Activated naive CD4-positive, alpha-beta T cell treated with Interleukin-2 at 50 U/mL for 16 hours (primary cell): ENCODE results near the gene TNN.

Experiments used
- DNase-seq: peaks from one replicate; pipeline ENCODE4 v3.0.0-alpha.2; 2020

TNN gene

DNA sequence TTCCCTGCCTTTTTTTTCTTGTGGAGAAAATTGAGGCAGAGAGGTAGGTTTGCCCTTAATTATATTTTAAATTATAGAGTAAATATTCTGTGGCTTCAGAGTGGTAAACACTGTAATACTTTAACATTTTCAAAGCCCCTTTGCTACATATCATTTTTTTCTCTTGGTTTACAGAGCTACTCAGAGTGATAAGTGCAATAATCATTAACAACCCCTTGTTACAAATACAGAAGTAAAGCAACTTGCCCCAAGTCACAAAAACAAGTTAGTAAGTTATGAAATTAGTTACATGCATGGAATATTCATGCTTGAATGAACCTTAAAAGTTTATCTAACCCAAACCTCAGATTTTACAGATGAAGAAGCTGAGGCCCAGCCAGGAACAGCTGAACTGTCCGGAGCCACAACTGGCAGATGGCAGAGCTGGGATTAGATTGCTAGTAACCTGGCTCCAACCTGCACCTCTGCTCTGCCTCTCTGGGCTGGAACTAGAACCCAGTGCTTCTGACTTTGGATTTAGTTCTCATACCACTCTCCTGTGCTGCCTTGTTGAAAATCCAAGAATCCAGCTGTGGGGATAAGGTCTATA, 48.7 kb downstream of the TNN start:
- DNase-seq, result no peak

- no peak for DNase-seq
These were observed 49.3 kb downstream of the TNN start for GRCh38 chr1:175116903-175117302.

DNA sequence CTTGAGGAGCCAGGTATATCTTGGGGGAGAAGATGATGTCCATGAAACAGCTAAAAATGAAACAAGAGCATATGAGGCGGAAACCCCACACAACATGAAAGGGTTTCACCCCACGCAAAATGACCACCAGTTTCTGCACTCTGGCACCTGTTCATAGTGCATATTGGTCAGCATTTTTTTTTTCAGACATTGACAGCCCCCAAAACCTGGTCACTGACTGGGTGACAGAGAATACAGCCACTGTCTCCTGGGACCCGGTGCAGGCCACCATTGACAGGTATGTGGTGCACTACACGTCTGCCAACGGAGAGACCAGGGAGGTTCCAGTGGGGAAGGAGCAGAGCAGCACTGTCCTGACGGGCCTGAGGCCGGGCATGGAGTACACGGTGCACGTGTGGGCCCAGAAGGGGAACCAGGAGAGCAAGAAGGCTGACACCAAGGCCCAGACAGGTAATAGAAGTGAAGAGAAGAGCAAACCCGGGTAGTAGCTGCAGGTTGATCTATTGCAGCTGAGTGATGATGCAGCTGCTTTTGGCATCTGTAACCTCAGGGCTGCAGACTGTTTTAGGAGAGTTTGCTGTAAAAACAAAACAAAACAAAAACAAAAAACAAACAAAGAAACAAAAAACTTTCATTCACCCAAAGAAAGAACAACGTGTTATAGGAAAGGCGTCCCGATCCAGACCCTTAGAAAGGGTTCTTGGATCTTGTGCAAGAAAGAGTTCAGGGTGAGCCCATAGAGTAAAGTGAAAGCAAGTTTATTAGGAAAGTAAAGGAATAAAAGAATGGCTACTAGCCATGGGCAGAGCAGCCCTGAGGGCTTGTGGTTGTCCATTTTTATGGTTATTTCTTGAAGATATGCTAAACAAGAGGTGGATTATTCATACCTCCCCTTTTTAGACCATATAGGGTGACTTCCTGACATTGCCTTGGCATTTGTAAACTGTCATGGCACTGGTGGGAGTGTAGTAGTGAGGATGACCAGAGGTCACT, 51.0 kb downstream of the TNN start:
- DNase-seq, result no peak

DNA sequence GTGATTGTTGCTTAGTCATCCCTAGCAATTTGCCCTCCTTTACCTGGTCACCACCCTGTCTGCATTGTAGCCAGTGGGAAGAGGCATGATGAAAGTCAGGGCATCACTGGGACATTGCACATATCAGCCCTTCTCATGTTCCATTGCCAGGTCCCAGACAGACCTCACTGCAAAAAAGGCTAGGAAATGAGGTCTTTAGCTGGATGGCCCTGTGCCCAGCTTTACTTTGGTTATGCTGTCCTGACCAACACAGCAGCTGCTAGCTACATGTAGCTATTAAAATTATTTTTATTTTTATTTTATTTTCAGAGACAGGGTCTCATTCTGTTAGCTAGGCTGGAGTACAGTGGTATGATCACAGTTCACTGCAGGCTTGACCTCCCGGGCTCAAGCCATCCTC, 52.9 kb downstream of the TNN start:
- no peak for DNase-seq

DNA sequence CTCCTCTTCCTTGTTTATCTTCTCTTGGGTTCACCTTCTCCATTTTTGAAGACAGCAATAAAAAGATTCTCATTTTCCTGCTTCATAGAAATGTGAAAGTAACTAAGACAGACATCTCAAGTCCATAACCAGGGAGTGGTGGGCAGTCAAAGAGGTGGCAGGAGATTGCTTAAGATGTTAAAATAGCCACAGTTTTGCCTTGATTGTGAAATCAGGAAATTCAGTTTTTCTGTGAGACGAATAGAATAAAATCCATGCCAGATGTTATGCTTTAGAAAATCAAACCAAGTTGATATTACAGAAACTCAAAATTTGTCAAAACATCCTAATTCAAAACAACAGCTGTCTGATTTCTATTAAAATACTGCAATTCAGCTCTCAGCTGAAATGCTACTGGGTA, 57.2 kb downstream of the TNN start:
- no peak for DNase-seq

DNA sequence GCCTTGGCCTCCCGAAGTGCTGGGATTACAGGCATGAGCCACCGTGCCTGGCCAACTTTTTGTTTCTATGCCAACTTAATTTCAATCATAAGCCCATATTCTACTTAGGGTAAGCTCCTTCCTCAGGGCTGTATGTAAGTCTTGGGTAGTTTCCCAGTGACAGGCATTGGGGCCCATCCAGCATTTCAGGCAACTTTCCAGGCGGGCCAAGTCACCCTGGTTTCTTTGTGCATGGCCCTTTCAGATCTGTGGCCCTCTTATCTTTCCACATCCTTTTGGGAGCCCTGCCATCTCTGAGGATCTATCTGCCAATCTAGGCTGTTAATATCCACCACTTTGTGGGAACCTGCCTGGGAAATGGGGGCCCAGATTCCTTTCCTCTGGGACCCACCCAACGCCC, 58.7 kb downstream of the TNN start:
- no peak for DNase-seq

DNA sequence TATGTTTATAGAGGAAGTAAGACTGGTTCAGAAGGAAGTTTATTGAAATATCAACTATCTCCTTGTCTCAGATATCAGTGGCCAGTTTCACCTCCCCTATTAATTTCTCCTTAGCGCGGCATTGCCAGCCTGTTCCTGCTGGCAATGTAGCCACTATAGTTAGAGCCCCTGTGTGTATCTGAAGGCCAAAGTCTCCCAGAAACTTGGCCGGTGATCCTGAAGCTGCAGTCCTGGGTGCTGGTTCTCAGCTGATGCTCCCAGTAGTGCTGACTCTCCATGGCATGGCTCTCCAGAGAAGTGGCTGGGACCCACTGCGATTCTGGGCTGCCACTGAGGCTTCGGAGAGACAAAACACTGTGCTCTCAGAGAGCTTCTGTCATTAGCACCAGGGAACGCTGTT, 59.9 kb downstream of the TNN start:
- DNase-seq, result no peak

- DNase-seq, result no peak
These were observed 60.9 kb downstream of the TNN start for GRCh38 chr1:175128523-175128922.

- no peak for DNase-seq
These were observed 61.5 kb downstream of the TNN start for GRCh38 chr1:175129182-175129581.

- DNase-seq, result no peak
These were observed 62.0 kb downstream of the TNN start for GRCh38 chr1:175129644-175129996.

DNA sequence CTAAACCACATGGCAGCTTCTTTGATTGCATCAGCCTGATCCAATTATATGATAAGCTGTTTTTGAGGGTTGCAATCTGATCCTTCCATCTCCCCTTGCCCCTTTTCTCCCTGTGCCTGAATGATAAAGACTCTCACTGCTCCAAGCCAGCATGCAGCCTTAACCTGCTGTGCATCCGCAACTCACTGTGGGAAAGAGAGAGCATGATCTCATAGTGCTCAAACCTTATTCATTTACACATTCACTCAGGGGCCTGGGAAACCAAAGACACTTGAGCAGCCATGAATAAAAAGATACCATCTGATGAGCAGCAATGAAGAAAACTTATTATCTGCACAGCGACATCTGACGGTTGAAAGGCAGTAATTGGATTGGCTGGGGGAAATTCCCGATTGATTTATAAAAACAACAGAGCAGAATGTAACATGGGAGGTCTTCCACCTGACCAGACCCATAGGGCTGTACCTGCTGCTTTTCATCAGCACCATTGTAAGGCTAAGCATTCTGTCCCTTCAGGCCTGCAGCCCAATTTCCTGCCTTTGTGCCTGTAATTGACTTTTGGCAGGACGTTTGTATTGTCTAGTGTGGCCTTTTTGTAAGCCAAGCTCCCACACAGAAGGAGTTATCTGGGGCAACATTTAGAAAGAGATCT, 62.5 kb downstream of the TNN start:
- DNase-seq, result no peak

DNA sequence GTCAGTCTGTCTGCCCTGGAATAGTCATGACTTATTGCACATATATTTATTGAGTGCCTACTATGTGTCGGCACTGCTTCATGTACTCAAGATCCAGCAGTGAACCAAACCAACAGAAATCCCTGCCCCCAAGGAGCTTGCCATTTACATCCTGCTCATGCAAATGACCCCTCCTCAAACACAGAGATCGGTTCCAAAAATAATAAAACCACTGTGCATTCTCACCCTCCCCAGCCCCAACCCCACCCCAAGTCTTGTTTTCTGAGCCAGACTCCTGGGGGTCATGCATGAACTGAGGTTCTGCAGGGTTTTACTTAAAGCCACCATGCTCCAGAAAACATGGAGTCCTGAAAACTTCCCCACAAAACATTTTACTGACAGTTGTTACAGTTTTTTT, 63.0 kb downstream of the TNN start:
- no peak for DNase-seq

DNA sequence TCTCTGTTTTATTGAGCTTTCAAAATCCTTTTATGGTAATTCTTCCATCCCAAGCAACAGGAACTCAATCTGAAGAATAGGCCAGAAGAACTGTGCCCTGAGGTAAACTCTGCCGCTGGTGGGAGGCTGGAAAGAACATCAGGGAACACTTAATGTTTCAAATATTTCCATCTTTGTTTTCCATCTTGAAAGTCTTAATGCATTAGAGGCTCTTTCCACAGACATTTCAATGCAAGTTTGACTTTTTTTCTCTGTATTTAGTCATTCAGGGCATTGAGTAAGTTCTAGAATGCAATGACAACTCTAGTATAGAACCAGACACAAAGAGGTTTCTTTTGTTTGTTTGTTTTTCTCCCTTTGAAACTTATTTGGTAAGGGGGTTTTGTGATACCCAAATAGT, 63.5 kb downstream of the TNN start:
- no peak for DNase-seq

GRCh38 chr1:175132436-175132835, 64.8 kb downstream of the TNN start:
- DNase-seq, result no peak

- DNase-seq, result no peak
These were observed 66.2 kb downstream of the TNN start for GRCh38 chr1:175133673-175134435.

DNA sequence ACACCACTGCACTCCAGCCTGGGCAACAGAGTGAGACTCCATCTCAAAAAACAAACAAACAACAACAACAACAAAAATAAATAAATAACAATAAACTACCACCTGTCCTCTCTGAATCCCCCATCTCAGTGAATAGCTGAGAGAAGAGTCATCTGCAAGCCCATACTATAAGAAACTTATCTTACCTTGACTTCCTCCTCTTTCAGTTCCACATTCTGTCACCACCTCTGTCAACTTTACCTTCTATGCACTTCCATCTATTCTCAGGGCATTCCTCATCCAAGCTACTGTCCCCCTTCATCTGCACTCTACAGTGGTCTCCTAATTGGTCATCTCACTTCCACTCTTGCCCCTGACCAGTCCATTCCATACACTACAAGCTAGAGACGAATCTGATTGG, 66.9 kb downstream of the TNN start:
- no peak for DNase-seq

DNA sequence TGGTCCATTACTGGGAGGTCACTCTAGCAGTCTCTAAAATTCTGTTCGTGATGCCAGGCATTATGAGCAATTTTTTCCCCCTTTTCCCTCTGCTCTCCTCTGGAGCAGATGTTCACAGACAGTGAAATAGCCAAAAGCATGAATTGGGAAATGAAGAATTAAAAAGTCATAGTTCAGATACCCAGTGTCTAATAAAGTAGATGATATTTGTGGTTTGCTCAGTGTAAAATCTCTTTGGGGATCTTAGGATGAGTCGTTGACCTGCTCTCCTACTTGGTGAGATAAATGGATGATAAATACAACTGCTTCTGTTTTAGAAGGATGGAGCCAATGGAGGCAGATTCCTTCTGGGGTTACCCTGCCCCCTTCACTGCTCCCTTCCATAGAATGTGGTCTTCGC, 68.6 kb downstream of the TNN start:
- no peak for DNase-seq

DNA sequence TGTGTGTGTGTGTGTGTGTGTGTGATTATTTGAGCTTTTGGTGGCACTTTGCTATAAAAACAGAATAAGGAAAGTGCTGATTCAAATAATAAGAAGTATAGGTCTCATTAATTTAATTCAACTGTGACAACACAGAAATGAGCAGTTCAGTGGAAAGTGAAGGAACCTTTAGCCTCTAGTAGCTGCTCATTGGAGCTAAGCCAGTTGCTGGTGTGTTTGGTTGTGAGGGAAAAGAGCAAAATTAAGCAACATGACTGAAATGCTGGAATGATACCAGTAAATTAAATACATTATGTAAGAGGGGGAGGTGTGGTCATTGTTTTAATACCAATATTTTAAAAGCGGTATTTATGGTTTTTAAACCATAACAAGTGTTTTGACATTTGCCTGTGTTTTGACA, 69.7 kb downstream of the TNN start:
- no peak for DNase-seq

DNA sequence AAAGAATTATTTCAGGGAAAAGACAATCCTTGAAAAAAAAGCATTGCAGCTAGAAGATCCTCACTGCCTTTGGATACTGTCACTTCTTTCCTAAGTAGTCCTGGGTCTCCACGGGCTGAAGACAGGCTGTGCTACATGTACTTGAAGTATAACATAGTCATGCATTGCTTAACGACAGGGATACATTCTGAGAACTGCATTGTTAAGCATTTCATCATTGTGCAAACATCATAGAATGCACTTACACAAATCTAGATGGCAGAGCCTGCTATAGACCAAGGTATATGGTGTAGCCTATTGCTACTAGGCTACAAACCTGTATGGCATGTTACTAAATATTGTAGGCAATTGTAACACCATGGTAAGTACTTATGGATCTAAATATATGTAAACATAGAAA, 70.9 kb downstream of the TNN start:
- no peak for DNase-seq

GRCh38 chr1:175145899-175146528, 78.4 kb downstream of the TNN start:
- no peak for DNase-seq

DNA sequence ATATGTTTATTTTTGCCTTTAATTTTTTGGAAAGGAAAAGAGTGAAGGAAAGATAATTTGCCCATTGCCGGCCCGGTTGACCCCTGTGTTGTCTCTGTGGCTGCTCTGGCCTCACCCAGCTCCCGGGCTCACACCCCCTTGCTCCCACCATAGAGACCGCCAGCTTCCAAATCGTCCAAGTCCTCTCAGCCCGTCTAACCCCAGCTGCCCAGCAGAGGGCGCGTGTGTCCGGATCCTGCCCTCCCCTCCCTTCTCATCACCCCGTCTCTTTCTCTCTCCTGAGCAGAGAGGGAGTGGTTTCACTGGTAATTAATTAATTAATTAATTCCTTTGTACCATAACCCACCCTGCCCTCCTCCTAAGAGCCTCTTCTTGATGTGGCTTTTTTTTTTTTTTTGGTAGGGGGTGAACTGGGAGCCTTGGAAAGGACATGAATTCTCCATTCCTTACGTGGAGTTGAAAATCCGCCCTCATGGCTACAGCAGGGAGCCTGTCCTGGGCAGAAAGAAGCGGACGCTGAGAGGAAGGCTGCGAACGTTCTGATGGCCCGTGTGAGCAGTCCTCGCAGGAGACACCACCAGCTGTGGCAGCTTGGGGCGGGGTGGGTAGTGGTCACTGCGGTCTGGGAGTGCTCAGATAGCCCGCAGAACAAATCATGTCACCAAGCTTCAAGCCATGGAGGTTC, 79.0 kb downstream of the TNN start:
- peak; percentile 73 for DNase-seq

DNA sequence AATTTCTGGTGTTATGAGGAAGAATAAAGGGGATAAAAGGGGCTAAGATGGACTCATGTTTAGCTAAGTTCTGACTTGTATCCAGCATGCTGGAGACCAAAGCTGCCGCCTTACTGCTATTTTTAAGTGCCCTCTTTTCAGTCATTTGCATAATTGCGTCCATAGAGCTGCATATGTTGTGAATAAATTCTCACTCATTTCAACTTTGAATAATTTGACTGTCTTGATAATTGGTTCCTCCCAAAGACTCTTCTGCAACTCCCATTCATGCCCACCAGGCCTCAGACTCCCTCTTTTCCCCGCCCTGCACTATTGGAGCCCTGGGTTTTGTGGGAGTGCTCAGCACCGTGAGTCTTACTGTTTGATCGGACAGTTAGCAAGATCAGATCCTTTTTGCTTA, 79.9 kb downstream of the TNN start:
- no peak for DNase-seq
